Inflammatory macrophage (primary cell): ENCODE results near the gene ETFRF1.
A peak's percentile ranks its signal among the peaks of the same experiment; 100 is the strongest.

Experiments
- DNase-seq, 2 donors: peaks; one replicate each; pipeline ENCODE4 v3.0.0-alpha.2; 2020 to 2022
- total RNA-seq, 18 experiments: gene quantifications; one replicate each; lab custom pipeline; 2026; ENCODE audit warnings: mixed read lengths in 6 of 18, inconsistent platforms in 2 of 18; lab: John Stamatoyannopoulos, UW

Gene ETFRF1, protein sequence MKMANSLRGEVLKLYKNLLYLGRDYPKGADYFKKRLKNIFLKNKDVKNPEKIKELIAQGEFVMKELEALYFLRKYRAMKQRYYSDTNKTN
- total RNA-seq = 2.5 to 18.8 (median 9.3) reads per million in 18 experiments

DNA sequence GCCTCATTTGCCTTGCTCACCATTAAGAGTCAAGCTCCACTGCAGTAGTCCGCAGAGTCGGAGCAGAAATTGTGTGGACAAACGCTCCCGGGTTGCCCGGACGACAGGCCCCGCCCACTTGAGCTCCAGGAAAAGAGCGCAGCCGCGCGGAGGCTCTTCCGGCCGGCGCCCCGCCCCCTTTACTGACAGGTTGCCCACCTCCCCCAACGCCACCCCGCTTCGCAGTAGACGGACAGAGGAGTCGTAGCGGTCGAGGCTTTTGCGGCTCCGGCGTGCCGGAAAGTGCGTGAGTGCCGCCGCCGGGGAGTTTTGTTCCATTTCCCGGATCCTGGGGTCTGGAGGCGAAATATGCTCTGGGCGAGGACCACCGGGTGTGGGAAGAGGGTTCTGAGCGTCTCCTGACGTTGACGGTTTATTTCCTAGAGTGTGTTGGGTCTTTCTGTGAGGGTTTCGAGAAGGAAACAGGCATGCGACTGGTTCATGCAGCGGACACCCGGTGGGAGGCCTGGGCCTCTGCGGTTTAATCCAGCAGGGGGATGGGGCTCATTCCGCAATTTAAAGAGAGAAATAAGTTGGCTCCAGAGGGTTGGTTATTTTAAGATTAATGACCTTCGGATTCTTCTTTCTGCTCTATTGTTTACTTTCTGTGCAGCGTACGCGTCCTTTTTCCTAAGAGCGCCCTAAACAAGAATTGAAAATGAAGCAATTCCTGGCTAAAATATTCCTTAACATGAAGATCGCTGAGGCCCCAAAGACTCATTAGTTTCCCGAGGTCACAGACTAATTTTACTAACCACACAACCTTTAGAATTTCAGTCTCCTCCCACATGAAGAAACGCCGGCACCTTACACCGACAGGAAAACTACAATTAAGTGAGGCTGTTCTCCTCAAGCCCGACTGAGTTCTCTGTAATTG is at the start of gene ETFRF1, which contains the start of gene DNAI7:
TSS of gene ETFRF1 (plus strand) at position 182 of the 916 bp plus-strand sequence. CDS start 8,720 bp downstream, outside the sequence.
TSS of gene DNAI7 (minus strand) at position 105 of the 916 bp plus-strand sequence. CDS start at position 23, 82 bp downstream.
- peak; percentile 93 to 96 for DNase-seq

DNA sequence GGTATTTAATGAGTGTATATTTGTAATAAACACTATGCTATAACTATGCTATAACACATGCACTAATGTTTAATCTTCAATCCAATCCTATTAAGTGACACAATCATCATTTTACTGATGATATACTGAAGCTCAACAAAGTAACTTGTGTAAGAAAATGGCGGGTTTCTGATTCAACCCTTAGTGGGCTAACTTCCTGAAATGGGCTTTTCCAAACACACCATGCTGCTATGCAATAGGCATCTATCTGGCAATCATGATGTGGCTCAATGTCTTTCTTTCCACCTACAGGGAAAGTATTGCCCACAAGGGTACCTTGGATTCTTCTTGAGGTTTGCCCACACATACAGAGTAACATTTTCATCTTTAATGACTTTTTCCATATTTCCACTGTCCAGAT is 48.4 kb upstream of the ETFRF1 start:
- peak; percentile 60 to 64 for DNase-seq

DNA sequence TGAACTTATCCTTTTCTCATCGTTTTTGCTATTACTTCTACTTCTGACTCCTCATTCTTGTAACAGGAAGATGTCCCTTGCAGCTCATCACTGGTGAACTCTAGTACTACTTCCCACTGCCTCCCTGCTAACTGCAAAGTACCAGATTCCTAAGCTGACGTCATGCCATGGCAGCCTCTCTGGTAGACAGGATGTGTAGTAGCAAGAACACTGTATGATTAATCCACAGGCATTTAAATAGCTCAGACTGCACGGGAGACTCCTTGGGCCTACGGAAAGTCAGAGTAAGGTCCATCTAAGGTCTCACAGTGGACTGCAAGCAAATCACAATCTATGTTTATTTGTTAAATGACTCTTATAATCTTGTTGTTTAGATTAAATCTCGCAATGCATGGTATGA is 43.6 kb upstream of the ETFRF1 start:
- peak; percentile 16 to 48 for DNase-seq

DNA sequence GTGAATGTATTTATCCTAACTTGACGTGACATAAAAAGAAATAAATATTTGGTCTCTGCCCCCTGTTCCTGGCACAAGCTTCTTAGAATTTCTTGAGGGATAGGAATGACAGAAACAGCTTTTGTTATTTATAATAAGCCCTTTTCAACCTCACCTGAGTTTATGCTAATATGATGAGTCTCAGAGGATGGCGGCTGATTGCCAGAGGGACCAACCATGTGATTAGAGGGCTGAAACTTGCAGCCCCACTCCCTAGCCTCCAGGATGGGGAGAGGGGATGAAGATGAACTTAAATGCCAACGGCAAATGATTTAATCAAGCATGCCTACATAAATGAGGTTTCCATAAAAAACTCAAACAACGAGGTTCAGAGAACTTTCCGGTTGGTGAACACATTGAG is 43.0 kb upstream of the ETFRF1 start:
- no peak for DNase-seq

DNA sequence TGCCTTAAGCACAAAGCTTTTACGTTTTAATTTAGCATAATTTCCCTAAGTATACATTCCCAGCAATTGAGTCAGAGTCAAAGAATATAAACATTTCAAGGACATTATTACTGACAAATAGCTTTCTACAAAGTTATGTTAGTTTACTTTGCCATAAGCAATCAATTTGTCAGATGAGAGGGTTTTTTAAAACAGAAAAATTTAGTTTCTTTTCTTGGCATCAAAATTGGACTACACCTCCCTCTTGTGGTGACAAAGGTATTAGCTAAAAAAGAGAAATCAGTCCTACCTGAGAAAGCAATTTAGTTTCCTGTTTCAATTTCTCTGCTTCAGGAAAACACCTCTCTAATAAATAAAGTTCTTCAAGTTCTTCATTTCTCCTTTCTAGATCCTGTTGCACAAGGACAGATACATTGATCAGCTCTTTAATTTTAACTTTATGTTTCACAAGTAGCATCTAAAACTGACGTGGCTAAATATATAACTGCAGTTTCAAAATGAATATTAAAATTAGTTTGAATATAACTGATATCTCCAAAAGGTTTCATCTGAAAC is 39.9 kb upstream of the ETFRF1 start:
- DNase-seq = peak; percentile 3 to 23

DNA sequence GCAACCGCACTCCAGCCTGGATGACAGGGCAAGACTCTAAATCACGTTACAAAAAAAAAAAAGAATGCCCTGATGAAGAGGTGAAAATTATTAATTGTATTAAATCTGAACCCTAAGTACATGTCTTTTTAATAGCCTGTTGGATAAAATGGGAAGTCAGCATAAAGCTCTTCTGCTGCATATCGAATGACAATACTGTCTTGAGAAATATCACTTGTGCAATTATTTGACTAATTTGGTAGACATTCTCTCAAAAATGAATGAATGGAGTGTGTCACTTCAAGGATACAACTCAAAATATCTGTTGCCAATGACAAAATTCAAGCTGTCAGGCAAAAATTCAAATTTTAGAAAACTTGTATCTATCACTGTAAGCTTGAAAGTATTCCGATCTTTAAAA is 39.0 kb upstream of the ETFRF1 start:
- peak; percentile 2 to 63 for DNase-seq

DNA sequence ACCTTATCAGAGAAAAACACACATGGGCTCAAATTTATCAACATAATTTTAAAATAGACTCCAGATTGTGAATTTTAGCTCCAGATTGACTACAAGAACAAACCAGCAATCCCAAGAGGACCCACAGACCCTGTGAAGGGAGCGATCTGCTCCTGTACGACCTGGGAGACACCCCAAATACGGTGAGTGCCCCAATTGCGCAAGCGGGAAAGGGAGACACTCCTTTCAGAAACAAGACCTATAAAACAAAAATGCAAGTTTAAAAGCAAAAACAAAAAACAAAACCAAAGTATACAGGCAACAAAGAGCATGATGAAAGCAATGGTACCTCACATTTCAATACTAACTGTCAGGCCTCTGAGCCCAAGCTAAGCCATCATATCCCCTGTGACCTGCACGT is 32.2 kb upstream of the ETFRF1 start:
- DNase-seq = no peak

DNA sequence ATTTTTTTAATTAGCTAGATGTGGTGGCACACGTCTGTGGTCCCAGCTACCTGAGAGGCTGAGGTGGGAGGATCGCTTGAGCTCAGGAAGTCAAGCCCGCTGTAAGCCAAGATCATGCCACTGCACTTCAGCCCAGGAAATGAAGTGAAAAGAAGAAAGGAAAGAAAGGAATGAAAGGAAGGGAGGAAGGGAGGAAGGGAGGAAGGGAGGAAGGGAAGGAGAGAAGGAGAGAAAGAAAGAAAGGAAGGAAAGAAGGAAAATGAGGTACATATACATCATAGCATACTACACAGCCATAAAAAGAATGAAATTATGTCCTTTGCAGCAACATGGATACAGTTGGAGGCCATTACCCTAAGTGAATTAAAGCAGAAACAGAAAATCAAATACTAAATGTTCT is 12.3 kb upstream of the ETFRF1 start:
- no peak for DNase-seq

DNA sequence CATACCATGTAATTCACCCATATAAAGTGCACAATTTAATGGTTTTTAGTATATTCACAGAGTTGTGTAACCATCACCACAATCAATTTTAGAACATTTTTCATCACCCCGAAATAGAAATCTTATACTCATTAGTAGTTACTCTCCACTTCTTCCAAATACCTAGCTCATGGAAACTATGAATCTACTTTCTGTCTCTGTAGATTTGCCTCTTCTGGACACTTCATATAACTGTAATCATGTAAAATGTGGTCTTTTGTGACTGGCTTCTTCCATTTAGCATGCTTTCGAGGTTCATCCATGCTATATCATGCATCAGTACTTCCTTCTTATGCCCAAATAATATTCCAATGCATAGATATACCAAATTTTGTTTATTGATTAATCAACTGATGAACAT is 10.9 kb upstream of the ETFRF1 start:
- DNase-seq = no peak

DNA sequence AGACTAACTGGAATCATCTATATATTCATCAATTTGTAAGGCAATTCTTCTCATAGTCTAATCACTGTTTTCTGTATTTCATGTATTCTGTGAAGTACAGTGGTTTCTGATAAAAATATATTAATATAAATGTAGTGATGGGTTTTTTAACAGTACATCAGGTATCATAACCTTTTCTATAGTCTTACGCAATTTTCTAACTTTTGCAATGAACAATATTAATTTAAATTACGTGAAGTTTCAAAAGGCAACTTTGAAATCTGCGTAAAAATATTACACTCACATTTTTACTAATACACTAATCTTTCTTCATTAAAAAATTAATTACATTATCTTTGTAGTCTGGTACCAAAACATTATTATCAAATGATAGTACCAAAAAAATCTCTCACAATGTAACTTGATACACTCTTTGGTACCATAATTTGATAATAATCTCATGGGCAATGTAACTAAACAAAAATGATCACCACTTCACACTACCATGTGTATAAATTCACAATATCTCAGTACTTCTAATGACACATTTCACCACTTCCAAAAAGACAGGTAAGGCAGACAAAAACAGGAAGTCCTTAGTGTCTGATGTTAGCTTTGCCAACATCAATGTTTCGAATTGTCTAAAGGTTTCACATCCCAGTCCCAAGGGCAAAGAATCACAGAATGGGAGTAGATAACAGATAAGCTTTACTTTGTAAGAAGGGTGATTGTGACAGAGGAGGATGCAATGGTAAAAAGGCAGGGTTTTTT is 8.8 kb upstream of the ETFRF1 start:
- DNase-seq = no peak

DNA sequence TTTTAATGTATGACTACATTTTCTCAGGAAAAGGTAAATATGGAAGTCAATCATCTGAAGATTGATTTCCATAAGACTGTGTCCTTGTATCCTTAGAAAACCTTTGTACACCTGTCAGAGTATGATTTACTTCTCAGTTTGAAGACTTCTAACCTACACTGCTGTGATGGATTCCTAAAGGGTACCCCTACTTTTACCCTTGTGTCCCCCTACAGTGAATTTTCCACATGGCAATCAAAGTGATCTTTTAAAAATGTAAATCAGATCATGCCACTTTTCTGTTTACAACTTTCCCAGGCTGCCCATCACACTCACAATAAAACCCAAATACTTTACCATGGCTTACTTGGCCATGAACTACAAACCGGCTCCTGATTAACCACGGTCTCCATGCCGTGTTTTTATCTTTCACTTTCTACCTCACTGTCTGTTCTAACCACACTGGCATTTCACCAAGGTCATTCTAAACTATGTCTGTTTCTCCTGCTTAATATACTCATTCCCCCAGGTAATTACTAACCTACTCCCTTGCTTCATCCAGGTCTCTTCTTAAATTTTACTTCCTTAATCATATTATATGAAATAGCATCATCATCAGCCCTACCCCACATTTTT is 8.1 kb upstream of the ETFRF1 start:
- no peak for DNase-seq

DNA sequence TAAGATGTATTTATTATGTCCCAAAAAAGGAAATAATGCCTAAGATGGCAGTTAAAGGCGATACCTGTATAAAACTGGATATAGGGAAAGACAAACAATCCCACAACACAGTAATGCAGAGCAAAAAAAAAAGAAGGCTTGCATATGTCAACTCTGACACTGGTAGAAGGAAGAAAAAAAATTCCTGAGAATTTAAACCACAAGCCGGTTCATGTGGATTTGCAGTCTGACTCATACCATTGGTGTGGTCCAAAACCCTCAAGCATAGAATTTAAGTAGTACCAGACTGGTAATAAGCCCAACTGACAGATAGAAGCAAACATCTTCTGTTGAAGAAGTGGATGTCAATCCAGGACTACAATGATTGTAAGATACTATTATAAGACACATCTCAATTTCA is 7.3 kb upstream of the ETFRF1 start:
- DNase-seq = no peak

DNA sequence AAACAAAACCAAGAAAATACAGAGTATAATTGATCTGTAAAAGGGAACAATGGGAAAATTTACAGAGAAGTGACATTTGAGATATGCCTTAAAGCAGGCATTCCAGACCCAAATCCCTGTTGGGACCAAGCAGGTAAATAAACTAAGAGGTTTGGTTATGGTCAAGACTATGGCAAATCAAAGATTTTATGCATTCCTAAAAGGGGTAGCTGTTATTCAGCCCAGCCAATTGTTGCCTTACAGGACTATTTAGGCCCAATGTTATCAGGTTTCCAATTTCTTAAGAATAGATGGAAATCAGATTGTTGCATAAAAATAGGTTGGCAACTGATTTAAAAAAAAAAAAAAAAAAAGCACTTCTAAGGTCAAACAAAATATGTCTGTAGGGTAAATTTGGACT is 5.4 kb upstream of the ETFRF1 start:
- DNase-seq = no peak

DNA sequence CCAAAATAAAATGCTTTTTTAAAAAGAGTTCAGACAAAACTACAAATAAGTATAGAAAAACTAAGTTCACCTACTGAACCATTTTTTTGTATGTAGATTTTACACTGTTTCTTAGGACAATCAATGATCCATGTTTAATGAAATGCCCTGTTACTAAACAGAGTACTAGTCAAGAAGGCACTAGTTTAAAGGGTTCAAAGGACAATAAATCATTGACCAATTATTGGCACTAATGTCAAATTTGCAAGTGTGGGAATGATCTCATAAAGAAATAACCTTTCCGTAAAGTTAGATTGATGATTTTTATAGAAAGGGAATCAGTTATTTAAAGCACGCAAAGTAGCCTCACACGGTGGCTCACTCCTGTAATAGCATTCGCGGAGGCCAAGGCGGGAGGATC is 4.2 kb upstream of the ETFRF1 start:
- DNase-seq = no peak

DNA sequence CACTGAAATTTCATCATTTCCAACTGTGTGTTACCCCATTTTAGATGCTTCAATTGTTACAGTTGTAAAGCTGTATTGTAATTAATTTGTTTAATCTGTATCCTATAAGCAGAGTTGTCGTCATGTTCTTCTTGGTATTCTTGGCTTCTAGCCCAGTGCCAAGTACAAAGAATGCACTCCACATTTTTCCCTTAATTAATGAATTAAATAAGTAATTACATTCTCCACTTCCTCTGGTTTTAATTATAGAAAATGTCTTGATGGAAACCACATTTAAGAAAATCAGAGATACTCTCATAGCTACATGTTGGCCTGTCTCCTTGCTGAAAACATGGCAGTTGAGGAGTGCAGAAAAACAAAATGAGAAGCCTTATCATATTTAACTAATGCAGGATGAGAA is 823 bp upstream of the ETFRF1 start:
- DNase-seq = no peak

DNA sequence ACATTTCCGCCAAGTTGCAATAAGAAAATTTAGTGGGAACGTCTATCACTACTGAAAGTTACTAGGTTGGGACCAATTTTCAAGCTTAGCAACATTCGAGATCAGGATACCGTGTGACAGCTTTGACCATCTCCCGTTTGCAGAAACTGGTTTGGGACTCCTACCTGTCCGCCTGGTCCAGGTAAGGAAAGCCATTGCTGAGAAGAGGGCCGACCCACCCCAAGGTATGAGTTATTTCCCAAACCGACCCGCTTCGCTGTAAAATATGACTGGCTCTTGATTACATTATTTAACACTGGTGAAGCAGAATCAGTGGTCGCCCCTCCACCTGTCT is 348 bp upstream of the ETFRF1 start:
- DNase-seq = no peak

DNA sequence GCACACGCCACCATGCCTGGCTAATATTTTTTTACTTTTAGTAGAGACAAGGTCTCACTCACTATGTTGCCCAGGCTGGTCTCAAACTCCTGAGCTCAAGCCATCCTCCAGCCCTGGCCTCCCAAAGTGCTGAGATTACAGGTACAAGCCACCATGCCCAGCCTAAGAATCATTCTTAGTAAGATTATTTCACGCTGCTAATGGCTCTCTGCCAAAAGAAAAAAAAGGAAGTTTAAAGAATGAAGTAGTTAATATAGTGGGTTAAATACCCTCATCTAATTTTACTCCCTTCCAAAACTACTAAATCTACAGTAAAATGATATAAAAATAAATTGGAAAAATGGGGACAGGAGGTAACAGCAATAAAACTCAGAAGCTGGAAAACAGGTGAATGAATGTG is 2.6 kb downstream of the ETFRF1 start:
- DNase-seq = peak in 1 of 2 donors; percentile 16

DNA sequence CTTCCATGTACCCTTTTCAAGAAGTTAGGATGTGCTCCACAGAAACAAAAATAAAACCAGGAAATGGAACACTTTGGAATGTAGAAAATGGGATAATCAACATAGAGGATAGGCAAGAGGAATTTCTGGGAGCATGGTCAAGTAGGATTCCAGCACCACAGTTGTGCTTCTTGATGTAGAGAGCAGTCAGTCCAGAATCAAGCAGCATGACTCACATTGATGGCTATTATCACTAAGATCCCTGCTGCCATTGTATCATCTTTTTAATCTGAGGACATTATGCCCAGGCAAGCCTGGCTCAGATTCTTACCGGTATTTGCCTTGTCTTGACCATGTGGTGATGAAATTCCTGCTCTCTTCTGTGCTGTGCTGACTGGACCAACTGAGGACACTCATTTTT is 5.7 kb downstream of the ETFRF1 start:
- DNase-seq = no peak

DNA sequence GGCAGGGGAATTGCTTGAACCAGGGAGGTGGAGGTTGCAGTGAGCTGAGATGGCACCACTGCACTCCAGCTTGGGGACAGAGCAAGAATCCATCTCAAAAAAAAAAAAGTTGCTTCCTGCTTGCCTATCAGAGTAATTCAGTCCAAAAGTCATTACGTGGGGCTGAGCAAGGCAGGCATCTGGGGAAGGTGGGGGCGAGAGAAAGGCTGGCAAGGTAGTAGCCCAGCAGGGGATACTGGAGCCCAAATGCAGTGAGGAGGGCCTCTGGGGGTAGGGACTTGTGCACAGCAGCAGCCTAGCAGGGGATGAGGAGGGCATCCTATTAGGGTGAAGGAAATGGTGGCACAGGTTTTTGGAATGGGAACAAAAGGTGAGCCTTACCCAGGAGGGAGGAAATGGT is 7.1 kb downstream of the ETFRF1 start:
- DNase-seq = no peak

DNA sequence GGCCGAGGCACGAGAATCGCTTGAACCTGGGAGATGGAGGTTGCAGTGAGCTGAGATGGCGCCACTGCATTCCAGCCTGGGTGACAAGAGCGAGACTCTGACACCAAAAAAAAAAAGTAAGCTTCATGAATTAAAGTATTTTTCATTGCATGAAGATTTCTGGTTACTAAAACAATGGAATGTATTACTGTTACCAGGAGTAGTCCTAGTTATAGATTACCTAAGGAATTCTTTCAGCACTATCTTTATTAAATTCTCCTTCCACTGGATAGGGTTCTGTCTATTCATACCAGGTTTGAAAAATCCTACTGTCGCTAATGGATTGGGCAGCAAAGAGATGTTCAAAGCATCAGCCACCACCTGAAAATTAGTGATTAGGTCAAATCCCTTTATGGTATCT is 12.4 kb downstream of the ETFRF1 start:
- DNase-seq = no peak

DNA sequence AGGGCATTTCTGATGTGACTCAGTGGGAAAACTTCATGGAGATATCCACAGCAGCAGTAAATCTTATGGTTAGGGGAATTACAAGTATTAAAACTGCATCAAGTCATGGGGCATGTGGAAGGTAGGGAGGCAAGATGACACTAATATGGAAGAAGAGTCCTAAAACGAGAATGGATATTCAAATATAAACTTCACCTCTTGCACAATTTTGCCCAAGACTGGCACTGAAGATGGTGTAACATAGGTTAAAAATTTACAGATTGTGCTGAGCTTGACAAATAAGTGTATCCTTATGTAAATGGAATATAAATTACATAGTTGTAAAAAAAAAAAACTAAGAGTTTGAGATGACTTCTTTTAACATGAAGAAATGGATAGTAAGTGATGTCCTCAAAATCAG is 12.8 kb downstream of the ETFRF1 start:
- DNase-seq = no peak

DNA sequence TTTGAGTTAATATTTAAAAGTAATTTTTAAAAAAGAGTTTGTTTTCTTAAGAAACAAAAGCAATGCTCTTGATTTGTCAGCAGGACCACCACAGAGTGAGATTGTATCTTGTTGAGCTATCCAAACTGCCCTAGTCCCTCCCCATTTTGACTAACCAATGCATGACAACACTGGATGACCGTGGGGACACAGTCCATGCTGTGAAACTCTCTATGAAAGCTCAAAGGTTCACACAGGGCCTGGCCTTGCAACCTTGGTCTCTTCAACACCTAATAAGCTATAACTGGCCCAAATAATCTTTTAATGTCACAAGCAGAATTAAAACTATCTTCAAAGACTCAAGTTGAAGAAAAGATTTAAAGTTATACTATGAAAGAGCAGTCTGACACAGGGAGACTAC is 13.5 kb downstream of the ETFRF1 start:
- DNase-seq = no peak

DNA sequence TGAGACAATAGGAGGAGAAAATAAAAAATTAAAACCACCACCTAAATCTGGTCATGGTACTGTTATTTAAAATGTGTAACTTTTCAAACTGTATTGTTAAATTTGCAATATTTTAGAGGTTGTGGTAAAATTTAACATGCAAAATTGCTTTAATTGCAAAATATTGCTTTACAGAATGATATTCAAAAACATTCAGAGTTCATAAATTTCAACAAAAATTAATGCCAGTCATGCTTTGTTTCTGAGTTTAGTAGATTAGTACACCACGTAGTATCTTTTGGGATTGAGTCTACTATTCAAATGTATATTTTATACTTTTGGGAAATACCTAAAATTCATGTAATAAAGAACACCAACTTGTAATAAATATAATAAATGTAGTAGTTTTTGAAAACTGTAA is 18.3 kb downstream of the ETFRF1 start:
- no peak for DNase-seq
